ENCODE measurements around the gene YIF1A.
"Not testable (repeated sequence)": the region's sequence is repeated elsewhere in the genome, so short reads cannot be mapped to it uniquely, and the experiment has no call there.

The YIF1A gene

GRCh38 chr11:66325263-66325671 lies 36.3 kb upstream of the YIF1A start:
- DNase-seq (ENCODE audit: low read depth): no peak

DNA sequence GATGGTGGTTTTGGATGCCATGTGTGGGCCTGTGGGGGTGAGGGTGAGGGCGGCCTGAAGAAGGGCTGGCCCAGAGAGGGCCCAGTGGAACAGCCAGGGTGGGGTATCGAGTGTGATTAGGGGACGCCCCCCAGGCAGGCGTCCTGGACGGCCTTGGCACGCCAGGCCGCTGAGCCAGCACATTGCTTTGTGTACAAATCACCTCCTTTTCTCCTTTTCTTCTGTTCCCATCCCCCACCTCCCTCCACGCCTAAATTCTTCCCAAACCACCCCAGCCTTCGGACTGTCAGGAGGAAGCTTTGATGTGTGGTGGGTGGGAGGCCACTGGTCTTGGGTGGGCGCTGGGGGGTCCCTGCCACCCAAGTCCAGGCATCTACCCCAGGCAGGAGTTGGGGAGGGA lies 35.7 kb upstream of the YIF1A start:
- no peak for DNase-seq (ENCODE audit: low read depth)

- no peak for DNase-seq (ENCODE audit: low read depth)
These were observed 34.7 kb upstream of the YIF1A start for GRCh38 chr11:66323684-66324083.

DNA sequence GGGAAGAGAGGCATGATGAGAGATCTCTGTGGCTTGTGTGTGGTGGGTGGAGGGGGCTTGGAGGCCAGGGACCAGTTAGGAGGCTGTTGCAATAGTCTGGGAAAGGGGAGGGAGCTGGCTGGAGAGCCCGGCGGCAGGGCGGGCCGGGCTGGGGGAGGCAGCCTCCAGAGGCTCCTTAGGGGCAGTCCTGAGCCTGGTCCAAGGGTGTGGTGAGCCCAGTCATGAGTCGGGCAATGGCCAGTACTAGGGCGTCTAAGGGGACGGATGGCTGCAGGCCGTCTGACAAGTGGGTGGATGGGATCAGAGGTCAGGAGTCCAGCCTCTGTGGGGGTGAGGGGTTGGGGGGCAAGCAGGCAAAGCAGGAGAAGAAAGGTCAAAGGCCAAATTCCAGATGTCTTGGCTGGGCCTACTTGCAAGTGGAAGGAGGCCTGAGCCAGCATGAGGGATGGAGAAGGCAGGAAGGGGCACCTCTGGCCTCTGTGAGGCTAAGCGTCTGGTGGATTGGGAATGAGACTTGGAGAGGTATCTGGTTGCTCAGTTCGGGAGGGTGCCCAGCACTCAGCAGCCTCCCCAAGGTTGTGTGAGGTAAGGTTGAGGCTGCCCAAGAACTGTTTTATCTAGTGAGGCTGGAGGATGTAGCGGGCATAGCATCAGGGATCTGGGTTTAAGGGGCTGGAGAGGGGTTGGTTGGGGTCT lies 33.9 kb upstream of the YIF1A start:
- no peak for DNase-seq (ENCODE audit: low read depth)

DNA sequence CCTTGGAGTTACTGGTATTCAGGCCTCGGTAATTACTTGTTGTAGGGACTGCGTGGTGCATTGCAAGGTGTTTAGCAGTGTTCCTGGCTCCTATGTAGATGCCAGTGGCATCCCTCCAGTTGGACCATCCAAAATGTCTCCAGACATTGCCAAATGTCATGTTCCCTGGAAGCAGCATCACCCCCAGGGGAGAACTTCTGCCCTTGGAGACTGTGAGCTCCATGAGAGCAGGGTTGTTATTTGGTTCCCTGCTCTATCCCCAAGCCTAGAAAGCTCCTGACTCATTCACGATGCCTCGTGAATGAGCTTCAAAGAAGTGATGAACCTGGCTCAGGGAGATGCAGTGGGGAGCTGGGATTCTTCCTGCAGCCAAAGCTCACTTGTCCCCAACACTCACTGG lies 32.7 kb upstream of the YIF1A start:
- DNase-seq (ENCODE audit: low read depth): no peak

DNA sequence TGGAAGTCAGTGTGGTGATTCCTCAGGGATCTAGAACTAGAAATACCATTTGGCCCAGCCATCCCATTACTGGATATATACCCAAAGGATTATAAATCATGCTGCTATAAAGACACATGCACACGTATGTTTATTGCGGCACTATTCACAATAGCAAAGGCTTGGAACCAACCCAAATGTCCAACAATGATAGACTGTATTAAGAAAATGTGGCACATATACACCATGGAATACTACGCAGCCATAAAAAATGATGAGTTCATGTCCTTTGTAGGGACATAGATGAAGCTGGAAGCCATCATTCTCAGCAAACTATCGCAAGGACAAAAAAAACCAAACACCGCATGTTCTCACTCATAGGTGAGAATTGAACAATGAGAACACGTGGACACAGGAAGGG lies 31.8 kb upstream of the YIF1A start:
- not testable (repeated sequence) for DNase-seq (ENCODE audit: low read depth)

DNA sequence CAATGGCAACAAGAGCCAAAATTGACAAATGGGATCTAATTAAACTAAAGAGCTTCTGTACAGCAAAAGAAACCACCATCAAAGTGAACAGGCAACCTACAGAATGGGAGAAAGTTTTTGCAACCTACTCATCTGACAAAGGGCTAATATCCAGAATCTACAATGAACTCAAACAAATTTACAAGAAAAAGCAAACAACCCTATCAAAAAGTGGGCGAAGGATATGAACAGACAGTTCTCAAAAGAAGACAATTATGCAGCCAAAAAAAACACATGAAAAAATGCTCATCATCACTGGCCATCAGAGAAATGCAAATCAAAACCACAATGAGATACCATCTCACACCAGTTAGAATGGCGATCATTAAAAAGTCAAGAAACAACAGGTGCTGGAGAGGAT lies 31.3 kb upstream of the YIF1A start:
- DNase-seq (ENCODE audit: low read depth): not testable (repeated sequence)

- DNase-seq (ENCODE audit: low read depth): no peak
These were observed 29.6 kb upstream of the YIF1A start for GRCh38 chr11:66318600-66318970.

GRCh38 chr11:66317723-66318599 lies 29.0 kb upstream of the YIF1A start:
- peak; percentile 29 for DNase-seq (ENCODE audit: low read depth)

GRCh38 chr11:66317322-66317722 lies 28.4 kb upstream of the YIF1A start:
- peak; percentile 34 for DNase-seq (ENCODE audit: low read depth)

- DNase-seq (ENCODE audit: low read depth): no peak
These were observed 27.9 kb upstream of the YIF1A start, which contains the start of gene CD248 for GRCh38 chr11:66316849-66317251. CD248 (minus strand) TSS chr11:66317044; CDS start chr11:66317027, 17 bp downstream.

DNA sequence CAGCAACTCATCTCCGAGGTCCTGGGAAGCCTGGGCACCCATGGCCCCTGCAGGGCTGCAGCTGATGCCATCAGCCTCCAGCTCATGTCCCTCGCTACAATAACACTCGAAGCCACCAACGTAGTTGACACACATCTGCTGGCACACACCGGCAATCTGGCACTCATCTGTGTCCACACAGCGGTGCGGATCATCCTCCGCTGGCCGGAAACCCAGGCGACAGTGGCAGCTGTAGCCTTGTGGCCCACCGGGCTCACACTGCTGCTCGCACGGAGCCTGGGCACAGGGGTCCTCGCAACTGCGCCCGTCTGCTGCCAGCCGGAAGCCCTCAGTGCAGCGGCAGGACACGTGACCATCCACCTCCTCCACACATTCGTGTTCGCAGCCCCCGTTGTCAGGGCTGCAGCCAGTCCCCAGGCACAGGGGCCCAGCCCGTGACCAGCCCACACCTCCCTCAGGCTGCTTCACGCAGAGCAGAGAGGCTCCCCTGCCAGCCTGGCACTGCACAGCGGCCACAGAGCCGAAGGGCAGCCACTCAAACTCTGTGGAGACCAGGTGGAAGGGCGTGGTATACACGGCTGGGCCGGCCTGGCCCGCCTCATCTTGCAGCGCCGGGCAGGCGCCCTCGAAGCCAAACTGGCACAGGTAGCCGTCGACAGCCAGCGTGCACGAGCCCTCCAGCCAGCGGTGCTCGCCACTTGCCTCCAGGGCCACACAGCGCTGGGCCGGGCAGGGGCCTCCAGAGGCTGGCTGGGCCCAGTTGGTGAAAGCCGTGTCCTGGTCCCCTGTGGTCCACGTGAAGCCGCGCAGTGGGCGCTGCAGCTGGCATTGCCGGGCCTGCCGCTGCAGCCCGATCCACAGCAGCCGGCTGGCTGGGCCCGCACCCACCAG lies 27.2 kb upstream of the YIF1A start:
- DNase-seq (ENCODE audit: low read depth): no peak

DNA sequence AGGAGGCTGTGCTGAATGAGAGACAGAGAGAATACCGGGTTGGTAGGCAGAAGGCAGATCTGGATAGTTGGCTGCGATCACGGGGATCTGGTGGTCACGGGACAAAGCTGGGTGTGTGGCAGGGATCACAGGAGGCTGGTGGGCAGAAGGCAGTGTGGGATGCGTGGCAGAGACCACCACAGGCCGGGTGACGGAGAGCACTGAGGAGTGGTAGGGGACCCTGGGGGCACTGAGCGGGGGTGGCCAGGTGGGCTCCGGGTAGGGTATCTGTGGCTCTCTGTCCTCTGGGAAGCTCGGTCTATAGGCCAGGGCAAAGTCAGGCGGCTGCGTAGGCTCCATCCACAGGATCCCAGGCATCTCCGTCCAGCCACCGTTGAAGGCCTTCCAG lies 26.5 kb upstream of the YIF1A start:
- no peak for DNase-seq (ENCODE audit: low read depth)

GRCh38 chr11:66314561-66315497 lies 25.9 kb upstream of the YIF1A start:
- DNase-seq (ENCODE audit: low read depth): no peak

GRCh38 chr11:66314186-66314501 lies 25.2 kb upstream of the YIF1A start:
- DNase-seq (ENCODE audit: low read depth): no peak

DNA sequence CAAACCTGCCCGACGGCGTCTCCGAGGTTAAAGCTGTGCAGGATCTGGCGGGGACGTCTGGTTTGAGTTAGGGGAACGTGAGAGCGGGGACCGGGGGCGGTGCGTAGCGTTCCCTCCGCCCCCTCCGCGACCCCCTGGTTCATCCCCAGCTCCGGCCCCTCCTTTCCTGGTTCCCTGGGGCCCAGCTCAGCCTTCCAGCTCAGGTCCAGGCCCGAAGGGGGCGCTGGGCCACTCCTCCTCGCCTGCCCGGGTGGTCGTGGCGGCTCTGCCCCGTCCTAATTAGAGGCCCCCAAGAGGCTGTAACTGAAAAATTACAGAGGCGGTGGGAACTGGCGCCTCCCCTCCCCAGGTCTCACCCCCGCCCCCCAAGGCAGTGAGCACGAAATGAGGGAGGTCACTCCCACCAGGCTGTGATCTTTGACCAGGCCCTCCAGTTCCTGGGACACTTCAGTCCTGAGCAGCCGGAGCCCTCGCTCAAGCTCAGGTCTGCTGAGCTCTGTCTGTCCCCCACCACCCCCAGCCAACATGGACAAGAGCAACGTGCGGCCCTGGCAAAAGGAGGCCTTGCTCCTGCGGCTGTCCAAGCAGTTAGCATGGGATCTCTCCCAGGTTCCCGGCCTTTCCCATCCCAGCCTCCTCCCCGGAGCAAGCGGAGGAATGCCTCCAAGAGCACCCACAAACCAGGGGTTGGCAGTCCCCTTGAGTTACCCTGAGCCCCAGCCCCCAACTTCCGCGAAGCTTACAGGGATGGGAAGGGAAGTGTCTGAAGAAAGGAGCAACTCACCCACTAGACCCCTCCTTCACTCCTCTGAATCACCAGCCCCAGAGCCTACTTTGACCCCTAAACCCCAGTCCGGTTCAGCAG lies 24.6 kb upstream of the YIF1A start:
- DNase-seq (ENCODE audit: low read depth): no peak

DNA sequence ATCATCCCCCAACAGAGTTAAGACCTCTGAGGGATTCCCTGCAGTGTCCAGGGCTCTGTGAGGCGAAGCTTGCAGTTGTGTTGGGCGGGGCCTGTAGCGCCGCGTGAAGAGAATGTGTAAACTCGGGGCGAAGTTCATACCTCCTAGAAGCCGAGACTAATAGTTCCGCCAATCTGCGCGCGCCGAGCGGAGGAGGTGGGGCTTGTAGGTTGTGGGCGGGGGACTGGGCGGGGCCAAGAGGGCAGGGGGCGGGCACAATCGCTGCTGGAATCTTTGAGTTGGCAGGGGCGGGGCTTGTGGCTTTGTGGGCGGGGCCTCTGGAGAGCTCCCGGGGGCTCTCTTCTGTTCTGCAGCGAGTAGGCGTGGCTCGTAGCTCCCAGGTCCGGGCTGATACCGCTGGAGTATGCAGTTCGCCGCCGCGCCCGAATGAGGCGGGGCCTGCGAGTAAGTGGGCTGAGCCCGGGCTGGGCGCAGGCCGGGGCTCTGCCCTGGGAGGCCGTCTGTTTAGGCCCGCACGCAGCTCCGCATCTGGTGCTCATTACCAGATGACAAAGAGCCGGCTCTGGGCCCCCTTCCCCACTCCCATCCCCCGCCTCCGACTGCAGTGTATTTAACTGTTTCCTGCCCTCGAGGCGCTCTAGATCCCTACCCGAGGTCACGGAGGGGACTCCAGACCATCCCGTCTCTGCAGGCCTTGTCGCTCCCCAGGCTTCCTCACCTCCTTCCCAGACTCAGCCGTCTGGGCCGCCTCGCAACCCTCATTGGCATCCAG lies 23.8 kb upstream of the YIF1A start:
- peak; percentile 94 for DNase-seq (ENCODE audit: low read depth)

GRCh38 chr11:66311965-66312548 lies 23.1 kb upstream of the YIF1A start:
- DNase-seq (ENCODE audit: low read depth): peak; percentile 94

DNA sequence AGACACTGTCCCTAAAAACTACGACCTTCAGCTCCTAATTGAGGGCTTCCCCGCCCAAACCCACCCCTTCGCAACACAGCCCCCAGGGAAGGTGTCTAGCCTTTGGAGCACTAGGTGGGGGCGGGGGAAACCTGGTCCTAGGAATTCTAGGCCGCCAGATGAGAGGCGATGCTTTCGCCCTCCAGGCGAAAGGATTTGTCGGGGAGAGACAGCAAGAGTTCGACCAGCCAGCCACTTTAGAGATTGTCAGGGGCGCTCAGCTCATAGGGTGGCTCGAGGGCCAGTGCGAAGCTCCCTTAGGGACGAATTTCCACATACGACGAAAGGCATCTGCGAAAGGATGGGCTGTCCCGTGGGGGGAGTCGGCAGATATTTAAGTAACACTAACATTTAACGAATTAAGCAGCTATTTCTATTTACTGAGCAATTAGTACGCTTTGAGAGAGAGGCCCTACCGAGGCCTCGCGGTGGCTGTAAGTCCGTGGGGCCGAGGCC lies 22.6 kb upstream of the YIF1A start:
- DNase-seq (ENCODE audit: low read depth): no peak
